Measurements from ENCODE around the gene FANCB. TPM values are rescaled to one million over a fixed set of nuclear protein-coding genes. Genes with fewer than 3 reads are reported as not detected.
A peak's percentile ranks its signal among the peaks of the same experiment; 100 is the strongest.

The FANCB gene
- total and polyA plus RNA-seq, 2 of the 13 experiments (the other 11 are each of a cell fraction or from before 2014, with no cell fraction given), result 1.0 to 5.8 TPM

DNA sequence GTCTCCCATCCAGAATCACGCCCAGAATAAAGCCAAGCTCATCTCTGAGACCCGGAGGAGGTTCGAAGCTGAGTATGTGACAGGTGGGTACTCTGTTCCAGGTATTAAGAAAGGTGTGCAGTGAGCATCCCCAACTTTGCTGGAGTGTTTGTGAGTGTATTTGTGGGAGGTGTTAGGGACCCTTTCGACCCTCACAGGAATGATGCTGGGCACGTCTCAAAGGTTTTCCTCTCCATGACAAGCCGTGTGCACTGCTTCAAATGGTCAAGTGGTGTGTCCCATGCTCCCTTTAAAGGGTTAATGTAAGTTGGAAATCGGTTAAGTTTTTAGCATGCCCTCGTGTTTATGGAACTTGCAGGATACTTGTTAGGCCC is 794 bp upstream of the FANCB start:
- no peak for TF ChIP-seq SMAD9 (CRISPR knock-in tag; IDR thresholded peaks at IDR 0.05)
- TF ChIP-seq, protein P1, sequence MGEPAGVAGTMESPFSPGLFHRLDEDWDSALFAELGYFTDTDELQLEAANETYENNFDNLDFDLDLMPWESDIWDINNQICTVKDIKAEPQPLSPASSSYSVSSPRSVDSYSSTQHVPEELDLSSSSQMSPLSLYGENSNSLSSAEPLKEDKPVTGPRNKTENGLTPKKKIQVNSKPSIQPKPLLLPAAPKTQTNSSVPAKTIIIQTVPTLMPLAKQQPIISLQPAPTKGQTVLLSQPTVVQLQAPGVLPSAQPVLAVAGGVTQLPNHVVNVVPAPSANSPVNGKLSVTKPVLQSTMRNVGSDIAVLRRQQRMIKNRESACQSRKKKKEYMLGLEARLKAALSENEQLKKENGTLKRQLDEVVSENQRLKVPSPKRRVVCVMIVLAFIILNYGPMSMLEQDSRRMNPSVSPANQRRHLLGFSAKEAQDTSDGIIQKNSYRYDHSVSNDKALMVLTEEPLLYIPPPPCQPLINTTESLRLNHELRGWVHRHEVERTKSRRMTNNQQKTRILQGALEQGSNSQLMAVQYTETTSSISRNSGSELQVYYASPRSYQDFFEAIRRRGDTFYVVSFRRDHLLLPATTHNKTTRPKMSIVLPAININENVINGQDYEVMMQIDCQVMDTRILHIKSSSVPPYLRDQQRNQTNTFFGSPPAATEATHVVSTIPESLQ (CRISPR knock-in tag; conservative IDR thresholded peaks at IDR 0.05), result no peak
- TF ChIP-seq ZNF501 (CRISPR knock-in tag; IDR thresholded peaks at IDR 0.05), result 0 out of 2 replicates have a peak, but pooled peaks have one; percentile 7
- peak; percentile 72 for TF ChIP-seq ZNF652 (CRISPR knock-in tag; IDR thresholded peaks at IDR 0.05; ENCODE audit: borderline replicate concordance, low read depth)
- no peak for TF ChIP-seq ZNF234 (CRISPR knock-in tag; conservative IDR thresholded peaks at IDR 0.05)
- no peak for TF ChIP-seq SNRNP70 (IDR thresholded peaks at IDR 0.05; ENCODE audit: low read depth, low read length)
- no peak for TF ChIP-seq ZNF660 (CRISPR knock-in tag; IDR thresholded peaks at IDR 0.05; ENCODE audit: borderline replicate concordance, low read depth)
- TF ChIP-seq ZNF446 (CRISPR knock-in tag; IDR thresholded peaks at IDR 0.05), result no peak
- no peak for TF ChIP-seq AKAP8 (CRISPR knock-in tag; IDR thresholded peaks at IDR 0.05)
- no peak for TF ChIP-seq ETV6 (CRISPR knock-in tag; conservative IDR thresholded peaks at IDR 0.05)
- no peak for TF ChIP-seq SSRP1 (CRISPR knock-in tag; IDR thresholded peaks at IDR 0.05)
- TF ChIP-seq, protein P2, sequence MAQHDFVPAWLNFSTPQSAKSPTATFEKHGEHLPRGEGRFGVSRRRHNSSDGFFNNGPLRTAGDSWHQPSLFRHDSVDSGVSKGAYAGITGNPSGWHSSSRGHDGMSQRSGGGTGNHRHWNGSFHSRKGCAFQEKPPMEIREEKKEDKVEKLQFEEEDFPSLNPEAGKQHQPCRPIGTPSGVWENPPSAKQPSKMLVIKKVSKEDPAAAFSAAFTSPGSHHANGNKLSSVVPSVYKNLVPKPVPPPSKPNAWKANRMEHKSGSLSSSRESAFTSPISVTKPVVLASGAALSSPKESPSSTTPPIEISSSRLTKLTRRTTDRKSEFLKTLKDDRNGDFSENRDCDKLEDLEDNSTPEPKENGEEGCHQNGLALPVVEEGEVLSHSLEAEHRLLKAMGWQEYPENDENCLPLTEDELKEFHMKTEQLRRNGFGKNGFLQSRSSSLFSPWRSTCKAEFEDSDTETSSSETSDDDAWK (CRISPR knock-in tag; IDR thresholded peaks at IDR 0.05), result no peak
- TF ChIP-seq ZNF510 (CRISPR knock-in tag; IDR thresholded peaks at IDR 0.05; ENCODE audit: low read depth), result no peak
- TF ChIP-seq MXD4 (CRISPR knock-in tag; IDR thresholded peaks at IDR 0.05), result 0 out of 2 replicates have a peak, but pooled peaks have one; percentile 1
- TF ChIP-seq ZNF335 (CRISPR knock-in tag; IDR thresholded peaks at IDR 0.05), result no peak
- TF ChIP-seq, protein P3, sequence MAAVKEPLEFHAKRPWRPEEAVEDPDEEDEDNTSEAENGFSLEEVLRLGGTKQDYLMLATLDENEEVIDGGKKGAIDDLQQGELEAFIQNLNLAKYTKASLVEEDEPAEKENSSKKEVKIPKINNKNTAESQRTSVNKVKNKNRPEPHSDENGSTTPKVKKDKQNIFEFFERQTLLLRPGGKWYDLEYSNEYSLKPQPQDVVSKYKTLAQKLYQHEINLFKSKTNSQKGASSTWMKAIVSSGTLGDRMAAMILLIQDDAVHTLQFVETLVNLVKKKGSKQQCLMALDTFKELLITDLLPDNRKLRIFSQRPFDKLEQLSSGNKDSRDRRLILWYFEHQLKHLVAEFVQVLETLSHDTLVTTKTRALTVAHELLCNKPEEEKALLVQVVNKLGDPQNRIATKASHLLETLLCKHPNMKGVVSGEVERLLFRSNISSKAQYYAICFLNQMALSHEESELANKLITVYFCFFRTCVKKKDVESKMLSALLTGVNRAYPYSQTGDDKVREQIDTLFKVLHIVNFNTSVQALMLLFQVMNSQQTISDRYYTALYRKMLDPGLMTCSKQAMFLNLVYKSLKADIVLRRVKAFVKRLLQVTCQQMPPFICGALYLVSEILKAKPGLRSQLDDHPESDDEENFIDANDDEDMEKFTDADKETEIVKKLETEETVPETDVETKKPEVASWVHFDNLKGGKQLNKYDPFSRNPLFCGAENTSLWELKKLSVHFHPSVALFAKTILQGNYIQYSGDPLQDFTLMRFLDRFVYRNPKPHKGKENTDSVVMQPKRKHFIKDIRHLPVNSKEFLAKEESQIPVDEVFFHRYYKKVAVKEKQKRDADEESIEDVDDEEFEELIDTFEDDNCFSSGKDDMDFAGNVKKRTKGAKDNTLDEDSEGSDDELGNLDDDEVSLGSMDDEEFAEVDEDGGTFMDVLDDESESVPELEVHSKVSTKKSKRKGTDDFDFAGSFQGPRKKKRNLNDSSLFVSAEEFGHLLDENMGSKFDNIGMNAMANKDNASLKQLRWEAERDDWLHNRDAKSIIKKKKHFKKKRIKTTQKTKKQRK (IDR thresholded peaks at IDR 0.05; ENCODE audit: low read length), result no peak
- intact Hi-C loops (cut with micrococcal nuclease; ENCODE audit: unreplicated experiment), result loop anchor here (1.0 to 10.0 kb wide), 3 partner anchors 116 to 1841 kb away; partner anchors contain the start of genes CTPS2 and SYAP1

More for the DNA sequence above, 794 bp upstream of the FANCB start:
- POLR2A ChIA-PET, result no interaction called here
- Histone ChIP-seq H3K4me2 (ENCODE audit: low read depth, low read length) (peak overlapping the region; percentile 81), H3K9ac (ENCODE audit: insufficient read depth, low read depth, low read length) (peak overlapping the region; percentile 81), H2AFZ (ENCODE audit: low read length) (no peak overlapping the region), H3K27ac (ENCODE audit: extremely low read length, insufficient read depth, low read length) (peak overlapping the region; percentile 73), H3K27me3 (ENCODE audit: control insufficient read depth in 1 of 2, insufficient read depth in 2 of 2, low read length in 2 of 2) (no peaks in the 10 kb centered on the region; a peak in 1 of 5 replicates), H3K79me2 (ENCODE audit: insufficient read depth, low read length) (peaks cover 9% of the 10 kb centered on the region), H4K20me1 (ENCODE audit: insufficient read depth, low read length) (no peaks in the 10 kb centered on the region), H3K36me3 (replicated peaks in 1 of 2; ENCODE audit: control insufficient read depth in 1 of 2, insufficient read depth in 2 of 2, low read length in 2 of 2) (no peaks in the 10 kb centered on the region), H3K4me3 (replicated peaks in 1 of 3; ENCODE audit: insufficient read depth in 1 of 3, low read depth in 2 of 3, low read length in 3 of 3) (peak overlapping the region; percentile 67 to 83 (median 82)), H3K4me1 (ENCODE audit: insufficient read depth, low read length) (peaks cover 10% of the 10 kb centered on the region; the same call in 1 of the 2 replicates), H3K9me3 (ENCODE audit: low read length) (no peaks in the 10 kb centered on the region)
- DNase-seq (ENCODE audit: low spot score), result no peak
- ATAC-seq, result no peak
- in situ Hi-C loops (cut with HindIII; ENCODE audit: extremely low pct_ligation_motif_present, low pct_unique_long_range_greater_than_20kb), result no loop called here
- no peak for FAIRE-seq
- 0% methylated on average over 1 of the region's 8 CpGs for WGBS (ENCODE audit: low lambda C conversion rate)
- CTCF ChIA-PET (ENCODE audit: low intra/inter-chr PET ratio, low total read pairs), result no interaction called here
- BruUV-seq (replicated peaks), result TSS peak; percentile 77
